Measurements from ENCODE around the gene PTPRD. TPM values are rescaled to one million over a fixed set of nuclear protein-coding genes. Genes with fewer than 3 reads are reported as not detected.
"Not testable (repeated sequence)": the region's sequence is repeated elsewhere in the genome, so short reads cannot be mapped to it uniquely, and the experiment has no call there.

Gene PTPRD
- total RNA-seq, 1 donor = 11.5 TPM

DNA sequence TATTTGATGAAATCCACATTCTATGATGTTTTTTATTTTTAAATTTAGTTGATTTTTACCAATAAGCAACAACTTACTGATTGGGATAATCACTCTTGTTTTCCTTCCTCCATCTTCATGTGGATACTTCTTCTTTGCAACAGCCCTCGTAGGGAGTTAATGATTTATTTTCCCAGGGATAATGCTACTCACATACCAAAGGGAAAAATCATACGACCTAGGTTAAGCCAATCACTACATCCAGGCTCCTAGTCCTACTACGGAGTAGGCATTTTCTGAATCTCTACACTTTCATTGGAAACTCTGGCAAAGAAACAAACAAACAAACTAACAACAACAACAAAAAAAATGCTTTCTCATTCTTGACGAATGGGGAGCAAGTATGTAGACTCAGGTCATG, 663.4 kb downstream of the PTPRD start:
- DNase-seq (ENCODE audit: low read depth) = no peak
- no peak overlapping the region for H3K4me3 ChIP-seq (ENCODE audit: low read depth, low read length)
- TF ChIP-seq, protein P1, sequence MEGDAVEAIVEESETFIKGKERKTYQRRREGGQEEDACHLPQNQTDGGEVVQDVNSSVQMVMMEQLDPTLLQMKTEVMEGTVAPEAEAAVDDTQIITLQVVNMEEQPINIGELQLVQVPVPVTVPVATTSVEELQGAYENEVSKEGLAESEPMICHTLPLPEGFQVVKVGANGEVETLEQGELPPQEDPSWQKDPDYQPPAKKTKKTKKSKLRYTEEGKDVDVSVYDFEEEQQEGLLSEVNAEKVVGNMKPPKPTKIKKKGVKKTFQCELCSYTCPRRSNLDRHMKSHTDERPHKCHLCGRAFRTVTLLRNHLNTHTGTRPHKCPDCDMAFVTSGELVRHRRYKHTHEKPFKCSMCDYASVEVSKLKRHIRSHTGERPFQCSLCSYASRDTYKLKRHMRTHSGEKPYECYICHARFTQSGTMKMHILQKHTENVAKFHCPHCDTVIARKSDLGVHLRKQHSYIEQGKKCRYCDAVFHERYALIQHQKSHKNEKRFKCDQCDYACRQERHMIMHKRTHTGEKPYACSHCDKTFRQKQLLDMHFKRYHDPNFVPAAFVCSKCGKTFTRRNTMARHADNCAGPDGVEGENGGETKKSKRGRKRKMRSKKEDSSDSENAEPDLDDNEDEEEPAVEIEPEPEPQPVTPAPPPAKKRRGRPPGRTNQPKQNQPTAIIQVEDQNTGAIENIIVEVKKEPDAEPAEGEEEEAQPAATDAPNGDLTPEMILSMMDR (IDR thresholded peaks at IDR 0.05; ENCODE audit: insufficient read depth, low read length) = no peak

DNA sequence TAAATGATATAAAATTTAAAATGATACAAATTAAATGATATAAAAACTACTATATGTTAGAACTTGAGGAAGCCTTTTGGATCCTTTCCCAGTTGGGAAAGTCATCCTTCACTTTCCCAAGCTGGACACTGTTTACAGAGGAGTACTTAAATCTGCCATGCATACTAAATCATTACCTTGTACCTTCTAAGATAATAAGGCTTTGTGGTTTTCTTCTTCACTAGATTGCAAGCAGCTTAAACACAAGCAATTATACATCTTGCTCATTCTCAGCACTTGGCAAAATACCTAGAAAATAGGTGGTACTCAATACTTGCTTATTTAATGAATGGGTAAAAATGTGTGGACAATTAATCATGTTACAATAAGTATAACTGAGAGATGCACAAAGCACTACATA, 666.8 kb downstream of the PTPRD start:
- TF ChIP-seq, protein P1 (IDR thresholded peaks at IDR 0.05; ENCODE audit: insufficient read depth, low read length) = no peak
- no peak for DNase-seq (ENCODE audit: low read depth)
- H3K4me3 ChIP-seq (ENCODE audit: low read depth, low read length) = no peak overlapping the region

DNA sequence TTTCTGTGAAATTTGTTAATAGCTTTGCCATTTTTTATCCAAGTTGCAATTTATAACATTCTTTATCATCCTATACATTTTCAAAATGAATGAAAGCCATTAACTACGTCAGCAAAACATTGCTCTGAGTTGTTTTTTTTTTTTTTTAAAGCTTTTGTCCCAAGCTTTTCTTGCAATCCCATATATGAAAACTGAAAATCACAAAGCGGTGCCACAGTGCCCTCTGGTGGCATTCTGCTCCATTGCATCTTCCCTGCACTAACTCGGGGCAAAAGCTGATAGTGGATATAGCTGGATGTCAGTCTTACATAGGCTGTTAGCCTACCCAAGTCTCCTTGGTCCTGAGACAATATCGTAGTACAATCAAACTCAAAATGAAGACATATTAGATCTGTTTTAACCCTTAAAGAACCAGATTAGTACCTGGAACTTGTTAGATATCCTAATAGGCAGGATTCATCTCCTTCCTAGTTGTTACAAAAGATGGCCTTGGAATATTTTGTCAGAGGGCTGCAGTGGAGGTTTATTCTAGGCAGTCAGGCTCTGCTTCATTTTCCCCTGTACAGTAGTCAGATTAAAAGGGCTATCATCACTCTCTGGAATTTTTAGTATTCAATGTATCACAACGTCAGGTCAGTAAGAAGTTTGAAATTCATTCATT, 669.9 kb downstream of the PTPRD start:
- H3K4me3 ChIP-seq (ENCODE audit: low read depth, low read length) = no peak overlapping the region
- TF ChIP-seq, protein P1 (IDR thresholded peaks at IDR 0.05; ENCODE audit: insufficient read depth, low read length) = peak; percentile 97

DNA sequence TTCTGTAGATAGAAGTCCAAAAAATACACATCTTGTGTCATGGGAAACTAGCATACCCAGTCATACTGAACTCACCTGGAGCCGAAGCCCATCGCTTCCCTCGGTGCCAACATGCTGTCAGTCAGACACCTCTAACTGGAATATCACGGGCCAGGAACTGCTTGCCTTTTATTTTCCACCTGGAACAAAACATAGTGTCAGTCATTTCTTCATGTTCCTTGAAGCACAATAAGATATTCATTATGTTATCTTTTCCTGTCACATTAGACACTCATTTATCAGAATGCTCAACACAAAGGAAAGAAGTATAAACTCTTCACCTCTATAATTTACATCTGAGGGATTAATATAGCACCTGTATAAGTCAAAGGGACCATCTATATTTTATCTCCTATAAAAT, 674.4 kb downstream of the PTPRD start:
- TF ChIP-seq, protein P1 (IDR thresholded peaks at IDR 0.05; ENCODE audit: insufficient read depth, low read length) = no peak
- no peak overlapping the region for H3K4me3 ChIP-seq (ENCODE audit: low read depth, low read length)
- no peak for DNase-seq (ENCODE audit: low read depth)

More for the DNA sequence above, 669.9 kb downstream of the PTPRD start:
- peak; percentile 69 for DNase-seq (ENCODE audit: low read depth)

DNA sequence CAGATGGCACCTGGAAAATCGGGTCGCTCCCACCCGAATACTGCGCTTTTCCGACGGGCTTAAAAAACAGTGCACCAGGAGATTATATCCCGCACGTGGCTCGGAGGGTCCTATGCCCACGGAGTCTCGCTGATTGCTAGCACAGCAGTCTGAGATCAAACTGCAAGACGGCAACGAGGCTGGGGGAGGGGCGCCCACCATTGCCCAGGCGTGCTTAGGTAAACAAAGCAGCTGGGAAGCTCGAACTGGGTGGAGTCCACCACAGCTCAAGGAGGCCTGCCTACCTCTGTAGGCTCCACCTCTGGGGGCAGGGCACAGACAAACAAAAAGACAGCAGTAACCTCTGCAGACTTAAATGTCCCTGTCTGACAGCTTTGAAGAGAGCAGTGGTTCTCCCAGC, 681.3 kb downstream of the PTPRD start:
- not testable (repeated sequence) for H3K4me3 ChIP-seq (ENCODE audit: low read depth, low read length); DNase-seq (ENCODE audit: low read depth)

DNA sequence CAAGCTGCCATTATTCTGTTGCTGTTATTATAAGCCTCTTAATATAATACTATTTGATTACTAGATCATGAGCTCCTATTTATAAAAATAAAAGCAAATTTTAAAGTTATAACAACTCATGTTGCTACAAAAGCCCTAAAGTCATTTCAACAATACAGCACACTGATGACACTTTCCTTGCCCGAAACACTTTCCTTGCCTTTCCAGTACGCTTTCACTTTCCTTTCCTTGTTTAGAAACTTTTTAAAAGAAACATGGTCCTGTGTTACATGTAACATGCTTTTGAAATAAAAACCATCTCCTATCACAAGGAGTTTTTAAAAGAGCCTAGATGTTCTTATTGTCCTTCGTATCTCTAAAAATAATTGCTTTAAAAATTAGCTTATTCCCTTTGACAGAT, 688.4 kb downstream of the PTPRD start:
- TF ChIP-seq, protein P1 (IDR thresholded peaks at IDR 0.05; ENCODE audit: insufficient read depth, low read length) = no peak
- peak; percentile 12 for DNase-seq (ENCODE audit: low read depth)
- H3K4me3 ChIP-seq (ENCODE audit: low read depth, low read length) = peak overlapping the region; percentile 45

DNA sequence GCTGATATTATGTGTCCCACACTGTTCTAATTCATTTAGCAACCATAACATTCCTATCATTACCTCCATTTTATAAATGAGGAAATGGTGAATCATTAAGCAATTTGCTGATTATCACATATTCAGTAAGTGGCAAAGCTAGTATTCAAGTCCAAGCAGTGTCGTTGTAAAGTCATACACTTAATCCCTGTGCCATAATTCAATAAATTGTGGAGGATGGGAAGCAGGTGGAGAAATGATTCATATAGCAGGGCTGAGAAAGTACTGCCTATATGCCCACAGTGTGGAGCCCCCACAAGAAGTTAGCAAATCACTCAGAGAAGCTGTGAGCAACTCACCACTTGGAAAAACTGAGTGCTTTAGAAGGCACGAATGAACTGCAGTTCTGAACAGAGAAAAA, 691.0 kb downstream of the PTPRD start:
- DNase-seq (ENCODE audit: low read depth) = no peak
- TF ChIP-seq, protein P1 (IDR thresholded peaks at IDR 0.05; ENCODE audit: insufficient read depth, low read length) = no peak
- no peak overlapping the region for H3K4me3 ChIP-seq (ENCODE audit: low read depth, low read length)
